Right renal pelvis (tissue), 4 donors: ENCODE data around the gene EDN3. TPM values are rescaled to one million over a fixed set of nuclear protein-coding genes. Genes with fewer than 3 reads are reported as not detected.
"Not testable (repeated sequence)": the region's sequence is repeated elsewhere in the genome, so short reads cannot be mapped to it uniquely, and the experiment has no call there.

Experiments used
- DNase-seq, 4 donors: peaks; one replicate each; pipeline ENCODE4 v3.0.0-alpha.2; 2013; ENCODE audit warnings: low read depth in 4 of 4, low spot score in 3 of 4, missing footprints in 1 of 4
- polyA plus RNA-seq, 4 donors: library from polyadenylated mRNA; unstranded; fragments of 120-200 nt; gene quantifications; one replicate each; pipeline ENCODE4 v1.2.1, GENCODE V29; 2013; ENCODE audit not compliant: insufficient read length in 4 of 4

EDN3 gene
- polyA plus RNA-seq, 4 donors = 6.0 to 7.1 (median 6.5) TPM

DNA sequence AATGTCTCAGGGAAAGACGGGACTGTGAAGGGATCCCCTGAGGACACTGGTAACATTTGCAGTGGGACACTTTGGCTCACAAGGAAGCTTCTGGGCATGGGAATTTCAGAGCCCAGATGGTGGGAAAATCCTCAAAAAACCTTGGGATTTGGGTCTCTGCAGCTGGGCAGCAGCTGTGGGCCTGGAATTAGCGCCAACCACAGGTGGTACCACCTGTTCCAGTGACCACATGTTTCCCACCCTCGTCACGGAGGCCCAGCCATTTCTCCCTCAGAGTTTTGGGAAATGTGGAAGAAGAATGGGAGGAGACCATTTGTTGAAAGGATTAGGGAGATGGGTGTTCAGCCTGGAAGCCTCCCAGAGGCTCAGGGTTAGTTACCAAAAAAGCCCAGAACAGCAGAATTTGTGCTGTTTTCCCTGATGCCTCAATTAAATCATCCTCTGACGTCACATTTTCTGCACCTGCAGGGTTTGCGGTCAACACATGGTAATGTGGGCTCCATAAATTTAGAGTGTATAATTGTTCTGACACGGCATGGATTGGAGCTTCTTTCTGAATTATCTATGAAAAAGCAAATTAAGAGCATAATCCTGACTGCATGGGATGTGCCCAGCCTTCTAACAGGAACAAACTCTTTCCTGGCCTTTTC, 34.4 kb downstream of the EDN3 start:
- no peak for DNase-seq

GRCh38 chr20:59335377-59335776, 35.0 kb downstream of the EDN3 start:
- DNase-seq = no peak

GRCh38 chr20:59336540-59336939, 36.1 kb downstream of the EDN3 start:
- no peak for DNase-seq

- not testable (repeated sequence) for DNase-seq
Measured at GRCh38 chr20:59338444-59338843, 38.0 kb downstream of the EDN3 start.

DNA sequence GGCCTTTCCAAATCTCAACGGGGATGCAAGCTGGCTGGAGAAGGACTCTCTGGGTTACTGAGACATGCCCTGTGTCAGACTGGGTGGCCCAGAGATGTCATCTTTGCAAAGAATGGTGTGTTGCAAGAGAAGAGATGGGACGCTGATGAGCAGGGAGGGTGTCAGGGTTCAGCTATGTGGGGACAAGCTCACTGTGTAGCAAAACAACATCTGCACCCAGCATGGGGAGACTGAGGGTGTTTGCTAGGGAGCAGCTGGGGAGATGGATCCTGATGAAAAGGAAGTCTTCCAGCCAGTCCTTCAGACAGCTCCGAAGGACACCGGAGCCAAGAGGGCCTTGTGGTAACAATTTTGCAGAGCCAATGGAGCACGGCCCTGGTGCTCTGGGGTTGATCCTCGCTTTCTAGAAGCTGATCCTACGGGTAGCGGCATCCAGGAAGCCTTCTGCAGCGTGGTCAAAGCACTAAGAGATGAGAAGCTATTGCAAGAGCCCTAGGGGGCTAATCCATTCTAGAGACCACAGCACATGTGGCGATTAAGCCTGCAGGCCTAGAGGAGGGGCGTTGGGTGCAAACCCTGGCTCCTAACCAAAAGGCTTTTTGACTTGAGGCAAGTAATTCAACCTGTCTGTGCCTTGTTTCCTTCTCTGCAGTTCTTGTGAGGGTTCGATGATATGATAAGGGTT, 39.9 kb downstream of the EDN3 start:
- no peak for DNase-seq

DNA sequence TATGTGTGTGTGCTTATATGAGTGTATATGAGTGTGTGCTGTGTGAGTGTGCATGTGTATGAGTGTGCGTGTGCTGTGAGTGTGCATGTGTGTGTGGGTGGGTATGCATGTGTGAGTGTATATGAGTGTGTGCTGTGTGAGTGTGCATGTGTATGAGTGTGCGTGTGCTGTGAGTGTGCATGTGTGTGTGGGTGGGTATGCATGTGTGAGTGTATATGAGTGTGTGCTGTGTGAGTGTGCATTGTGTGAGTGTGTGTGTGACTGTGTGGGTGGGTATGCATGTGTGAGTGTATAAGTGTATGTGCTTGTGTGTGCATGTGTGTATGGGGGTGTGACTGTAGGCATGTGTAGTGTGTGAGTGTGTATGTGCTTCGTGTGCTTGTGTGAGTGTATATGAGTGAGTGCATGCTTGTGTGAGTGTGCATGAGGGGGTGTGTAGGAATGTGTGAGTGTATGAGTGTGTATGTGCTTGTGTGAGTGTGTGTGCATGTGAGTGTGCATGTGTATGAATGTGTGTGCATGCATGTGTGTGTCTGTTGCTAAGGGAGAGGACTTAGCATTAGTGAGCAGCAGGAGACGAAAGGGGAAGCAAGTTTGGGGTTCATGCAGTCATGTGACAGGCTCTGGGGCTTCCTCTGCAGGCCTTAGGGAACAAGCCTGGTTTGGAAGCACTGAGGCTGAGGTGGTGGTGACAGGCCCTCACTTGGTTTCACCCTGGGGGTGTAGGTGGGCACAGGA, 41.0 kb downstream of the EDN3 start:
- DNase-seq = not testable (repeated sequence)

DNA sequence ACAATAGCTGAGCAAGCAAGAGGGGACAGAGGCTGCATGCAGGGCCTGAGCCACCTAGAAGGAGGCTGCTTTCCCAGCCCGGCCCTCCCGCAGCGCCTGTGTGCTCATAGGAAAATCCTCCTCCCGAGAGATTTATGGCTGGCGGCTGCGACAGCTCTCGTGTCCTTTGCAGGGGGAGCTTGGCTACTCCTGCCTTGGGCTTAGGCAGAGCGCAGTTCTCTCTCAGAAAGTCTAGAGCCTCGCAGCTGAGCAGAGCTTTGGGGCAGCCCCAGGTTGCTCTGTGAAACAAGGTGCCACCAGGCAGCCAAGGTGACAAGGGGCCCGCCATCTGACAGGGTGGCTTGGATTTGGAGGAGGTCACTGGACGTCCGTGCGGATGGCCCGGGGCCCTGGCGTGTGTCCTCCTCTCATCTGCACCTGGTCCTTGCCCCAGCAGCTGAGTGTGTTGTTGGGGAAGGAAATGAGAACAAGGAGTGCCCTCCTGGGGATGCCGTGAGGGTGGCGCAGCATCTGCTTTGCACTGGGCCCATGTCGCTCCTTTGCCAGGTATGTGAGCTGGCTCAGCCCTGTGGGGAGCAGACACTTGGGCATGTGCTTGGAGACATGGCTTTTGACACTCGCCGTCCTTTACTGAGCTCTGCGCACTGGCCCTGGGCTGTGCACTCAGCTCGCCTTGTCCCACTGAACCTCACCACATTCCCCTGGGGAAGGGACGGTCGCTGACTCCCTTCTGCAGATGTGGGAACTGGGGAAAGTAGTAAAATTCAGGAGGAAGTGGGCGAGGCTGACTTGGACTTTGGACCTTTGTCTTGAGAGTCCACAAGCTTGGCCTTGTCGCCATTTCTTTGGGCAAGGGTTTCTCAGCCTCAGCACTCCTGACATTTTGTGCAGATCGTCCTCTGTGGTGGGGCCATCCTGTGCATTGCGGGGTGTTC, 41.9 kb downstream of the EDN3 start:
- peak; percentile 43 to 69 (median 60) for DNase-seq

DNA sequence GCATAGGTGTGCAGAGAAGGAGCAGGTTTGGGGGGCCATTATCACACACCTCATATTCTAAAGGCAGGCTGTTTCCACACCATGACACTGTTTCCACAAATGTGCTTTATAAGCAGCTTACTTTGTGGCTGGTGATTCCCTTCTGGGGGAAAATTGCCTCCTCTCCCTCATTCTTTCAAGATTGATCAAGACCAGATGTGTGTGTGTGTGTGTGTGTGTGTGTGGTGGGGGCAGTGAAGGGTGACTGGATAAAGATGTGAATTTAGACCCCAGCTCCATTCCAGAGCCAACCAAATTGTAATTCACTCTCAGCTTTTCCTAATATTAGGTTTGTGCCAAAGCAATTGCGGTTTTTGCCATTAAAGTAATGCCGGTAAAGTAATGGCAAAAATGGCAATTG, 45.6 kb downstream of the EDN3 start:
- no peak for DNase-seq

DNA sequence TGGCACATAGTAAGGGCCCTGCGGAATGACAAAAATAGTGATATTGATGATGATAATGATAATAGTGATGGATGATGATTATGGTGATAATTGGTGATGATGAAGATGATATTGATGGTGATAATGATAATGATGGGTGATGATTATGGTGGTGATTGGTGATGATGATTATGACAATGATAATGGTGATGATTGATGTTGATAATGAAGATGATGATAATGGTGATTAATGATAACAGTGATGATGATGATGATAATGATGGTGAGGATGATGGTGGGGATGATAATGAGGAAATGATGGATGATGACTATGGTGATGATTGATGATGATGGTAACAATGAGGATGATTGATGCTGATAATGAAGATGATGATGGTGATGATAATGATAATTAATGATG, 48.9 kb downstream of the EDN3 start:
- no peak for DNase-seq

GRCh38 chr20:59350330-59351156, 50.1 kb downstream of the EDN3 start:
- no peak for DNase-seq

DNA sequence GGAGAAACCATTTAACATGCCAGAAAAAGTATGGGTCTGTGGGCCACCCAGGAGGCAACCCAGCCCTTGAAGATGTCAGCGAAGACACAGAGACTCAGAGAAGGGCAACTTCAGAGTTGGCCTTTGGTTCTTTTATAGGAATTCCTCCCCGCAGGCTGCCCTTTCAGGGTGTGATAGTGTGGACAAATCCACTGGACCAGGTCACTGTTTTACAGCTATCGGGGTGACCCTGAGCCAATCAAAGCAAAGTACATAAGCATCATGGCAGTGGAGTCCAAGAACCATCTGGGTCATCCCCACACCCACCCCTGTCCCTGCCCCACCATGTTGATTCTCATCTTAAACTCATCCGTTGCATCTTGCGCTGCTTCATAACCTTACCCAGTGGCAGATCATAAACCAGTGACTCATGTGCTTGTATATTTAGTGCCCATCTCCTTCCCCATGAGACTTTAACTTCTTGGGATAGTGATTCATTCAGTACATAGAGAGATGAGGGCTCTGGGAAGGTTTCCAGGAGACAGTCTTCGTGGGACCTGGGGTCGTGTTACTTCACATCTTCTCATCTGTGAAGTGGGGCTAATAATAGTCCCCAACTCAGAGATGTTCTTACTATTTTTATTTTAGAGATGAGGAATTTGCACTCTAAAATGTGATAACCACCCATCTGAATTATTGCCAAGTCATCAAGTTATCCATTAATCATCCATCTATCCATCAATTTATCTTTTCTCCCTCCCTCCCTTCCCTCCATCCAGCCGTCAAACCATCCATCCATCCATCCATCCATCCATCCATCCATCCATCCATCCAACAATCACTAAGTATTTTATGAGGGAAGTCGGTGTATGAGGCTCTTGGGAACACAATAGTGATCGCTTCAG, 51.0 kb downstream of the EDN3 start:
- no peak for DNase-seq

DNA sequence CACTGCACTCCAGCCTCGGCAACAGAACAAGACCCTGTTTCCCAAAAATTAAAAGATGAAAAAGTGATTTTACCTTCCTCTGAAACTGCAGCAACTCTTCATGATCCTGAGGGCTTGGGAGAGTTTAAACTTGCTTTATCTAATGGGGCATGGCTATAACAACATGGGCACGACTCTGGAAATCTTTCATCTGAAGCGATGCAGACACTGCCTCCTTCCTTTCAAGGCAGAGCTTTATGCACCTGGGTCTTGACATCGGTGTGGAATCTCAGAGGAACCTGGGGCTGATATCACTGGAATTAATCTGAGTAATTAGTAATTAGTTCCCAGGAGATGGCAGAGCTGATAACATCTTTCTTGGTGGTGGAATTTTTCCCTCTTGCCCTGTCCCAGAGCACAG, 52.1 kb downstream of the EDN3 start:
- no peak for DNase-seq

- no peak for DNase-seq
Measured at GRCh38 chr20:59352990-59353389, 52.6 kb downstream of the EDN3 start.

DNA sequence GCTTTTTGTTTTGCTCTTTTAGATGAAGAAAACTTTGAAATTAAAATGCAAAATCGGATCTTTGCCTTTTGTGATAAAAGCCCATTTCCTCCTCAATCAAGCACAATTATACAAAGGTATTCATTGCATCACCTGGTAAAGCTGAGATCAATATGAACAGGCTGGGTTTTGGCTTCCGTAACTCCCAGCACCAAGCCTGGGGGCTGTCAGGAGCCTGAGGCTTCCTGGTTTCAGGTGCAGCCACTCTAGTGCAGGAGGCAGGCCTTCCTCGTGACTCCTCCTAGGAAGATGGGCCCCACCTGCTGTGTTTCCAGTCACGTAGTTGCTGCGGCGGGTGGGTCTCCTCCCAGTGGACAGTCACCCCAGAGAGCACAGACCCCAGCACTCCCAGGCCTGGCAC, 54.0 kb downstream of the EDN3 start:
- no peak for DNase-seq

GRCh38 chr20:59355242-59355641, 54.8 kb downstream of the EDN3 start:
- no peak for DNase-seq

- DNase-seq = no peak
Measured at GRCh38 chr20:59356662-59357165, 56.3 kb downstream of the EDN3 start.

GRCh38 chr20:59358793-59359192, 58.4 kb downstream of the EDN3 start:
- DNase-seq = not testable (repeated sequence)

- no peak for DNase-seq
Measured at GRCh38 chr20:59359906-59360725, 59.7 kb downstream of the EDN3 start.
